Esophagus muscularis mucosa (tissue), 4 donors: ENCODE measurements around the gene DRC7. TPM values are rescaled to one million over a fixed set of nuclear protein-coding genes. Genes with fewer than 3 reads are reported as not detected.

Experiments
- DNase-seq: peaks from one replicate; pipeline ENCODE4 v3.0.0-alpha.2; 2017; ENCODE audit errors: extremely low spot score
- H3K27ac ChIP-seq, 4 donors: fragments of 200-600 bp; sonication (generic); replicated peaks in 1 of 4; 1 replicate in 3 of 4; 2 replicates in 1 of 4; pipeline ENCODE4 v1.5.1; 2016 to 2019; ENCODE audit warnings: mild to moderate bottlenecking in 1 of 4
- H3K27me3 ChIP-seq, 4 donors: fragments of 200-600 bp; sonication (generic); one replicate each; pipeline versions ENCODE4 v1.5.1 to v1.6.0; 2016 to 2019
- H3K36me3 ChIP-seq, 4 donors: fragments of 200-600 bp; sonication (generic); one replicate each; pipeline ENCODE4 v1.5.1; 2016 to 2019
- H3K4me1 ChIP-seq, 4 donors: fragments of 200-600 bp; sonication (generic); one replicate each; pipeline ENCODE4 v1.5.1; 2016 to 2019
- H3K4me3 ChIP-seq, 4 donors: fragments of 200-600 bp; sonication (generic); 1 replicate in 2 of 4; 2 replicates in 2 of 4; pipeline ENCODE4 v1.5.1; 2016 to 2019; ENCODE audit warnings: mild to moderate bottlenecking in 4 of 4, moderate library complexity in 1 of 4
- H3K9me3 ChIP-seq, 4 donors: fragments of 200-600 bp; sonication (generic); 1 replicate in 3 of 4; 2 replicates in 1 of 4; pipeline ENCODE4 v1.5.1; 2016 to 2019
- EP300 ChIP-seq: sonication (generic); formaldehyde crosslinking; IDR thresholded peaks from one replicate; pipeline ENCODE4 v1.6.1; 2017; ENCODE audit warnings: antibody characterized with exemption
- POLR2A ChIP-seq: fragments of 450-650 bp; IDR thresholded peaks from one replicate; pipeline ENCODE4 v1.6.1; 2017; ENCODE audit warnings: antibody characterized with exemption, moderate library complexity, mild to moderate bottlenecking, low read depth
- POLR2AphosphoS5 ChIP-seq, 2 donors: sonication (generic); formaldehyde crosslinking; IDR thresholded peaks; one replicate each; pipeline ENCODE4 v1.6.1; 2017; ENCODE audit warnings: antibody characterized with exemption in 2 of 2
- WGBS: methylation state at CpG from one replicate; pipeline ENCODE4 v1.1.5; 2018; 5-methylcytosine and 5-hydroxymethylcytosine counted together
- intact Hi-C: fragments of 100-400 bp; cut with DNase I; formaldehyde crosslinking; loops from one replicate; pipeline ENCODE4 v1.15.1; 2023
- total RNA-seq, 4 donors: library from RNA; depleted of rRNA; stranded (reverse); fragments of >200 nt; gene quantifications; one replicate each; pipeline versions ENCODE4 v1.1.0 to v1.2.1, GENCODE V29; 2016
- TF ChIP-seq, protein P1 (sequence below), 3 experiments: fragments of 200-600 bp in 2 of 3; fragments of 450-650 bp in 1 of 3; sonication (generic) in 2 of 3; IDR thresholded peaks; one replicate each; pipeline ENCODE4 v1.5.1; 2017 to 2019; ENCODE audit warnings: antibody characterized with exemption in 3 of 3, mild to moderate bottlenecking in 2 of 3, moderate library complexity in 1 of 3

Gene DRC7
- total RNA-seq, 4 donors from 2014 or later, result under 0.01 to 0.17 TPM; not detected in 2

DNA sequence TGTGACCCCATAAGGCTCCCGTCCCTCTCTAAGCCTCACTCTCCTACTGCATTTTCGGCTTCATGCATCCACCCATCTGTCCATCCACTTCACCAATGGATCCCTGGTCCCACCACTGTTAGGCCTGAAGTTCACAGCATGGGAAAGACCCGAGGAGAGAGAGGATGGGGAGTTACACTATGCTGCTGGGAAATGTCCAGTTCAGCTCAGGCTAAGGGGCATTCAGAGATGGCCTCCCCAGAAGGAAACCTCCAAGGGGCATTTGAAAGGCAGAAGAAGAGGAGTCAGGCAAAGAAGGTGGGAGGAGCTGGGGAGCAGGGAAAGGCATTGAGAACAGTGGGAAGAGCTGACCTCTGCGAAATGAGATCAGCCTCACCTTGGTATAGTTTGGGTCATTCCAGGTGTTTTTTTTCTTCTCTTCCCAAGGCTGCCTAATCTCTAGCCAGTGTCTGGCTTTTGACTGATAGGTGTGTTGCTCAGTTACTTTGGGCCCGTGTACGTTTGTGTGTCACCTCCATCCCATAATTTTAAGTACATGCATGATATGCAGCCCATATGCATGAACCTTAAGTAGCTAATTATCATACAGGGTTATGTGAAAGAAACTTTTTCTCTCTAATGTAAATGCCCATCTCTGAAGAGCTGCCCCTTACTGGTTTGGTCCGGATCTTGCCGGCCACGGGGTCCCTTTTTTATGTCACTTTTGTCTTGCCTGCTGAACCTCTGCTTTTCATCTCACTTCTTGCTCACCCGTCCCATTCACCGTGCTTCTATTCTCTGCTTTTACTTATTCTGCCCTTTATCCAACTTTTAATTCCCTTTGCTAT lies 11.6 kb upstream of the DRC7 start:
- WGBS, result 80% methylated on average over 11 of the region's 11 CpGs
- TF ChIP-seq POLR2AphosphoS5 (IDR thresholded peaks at IDR 0.05), result no peak
- peaks cover 0 to 16% (median 0%) of the 10 kb centered on the region in 4 donors for H3K27me3 ChIP-seq
- intact Hi-C loops, result no loop called here
- no peaks in the 10 kb centered on the region for H3K36me3 ChIP-seq
- no peak for DNase-seq
- H3K27ac ChIP-seq, result no peak overlapping the region
- no peaks in the 10 kb centered on the region for H3K9me3 ChIP-seq
- no peak overlapping the region for H3K4me3 ChIP-seq
- no peaks in the 10 kb centered on the region for H3K4me1 ChIP-seq

DNA sequence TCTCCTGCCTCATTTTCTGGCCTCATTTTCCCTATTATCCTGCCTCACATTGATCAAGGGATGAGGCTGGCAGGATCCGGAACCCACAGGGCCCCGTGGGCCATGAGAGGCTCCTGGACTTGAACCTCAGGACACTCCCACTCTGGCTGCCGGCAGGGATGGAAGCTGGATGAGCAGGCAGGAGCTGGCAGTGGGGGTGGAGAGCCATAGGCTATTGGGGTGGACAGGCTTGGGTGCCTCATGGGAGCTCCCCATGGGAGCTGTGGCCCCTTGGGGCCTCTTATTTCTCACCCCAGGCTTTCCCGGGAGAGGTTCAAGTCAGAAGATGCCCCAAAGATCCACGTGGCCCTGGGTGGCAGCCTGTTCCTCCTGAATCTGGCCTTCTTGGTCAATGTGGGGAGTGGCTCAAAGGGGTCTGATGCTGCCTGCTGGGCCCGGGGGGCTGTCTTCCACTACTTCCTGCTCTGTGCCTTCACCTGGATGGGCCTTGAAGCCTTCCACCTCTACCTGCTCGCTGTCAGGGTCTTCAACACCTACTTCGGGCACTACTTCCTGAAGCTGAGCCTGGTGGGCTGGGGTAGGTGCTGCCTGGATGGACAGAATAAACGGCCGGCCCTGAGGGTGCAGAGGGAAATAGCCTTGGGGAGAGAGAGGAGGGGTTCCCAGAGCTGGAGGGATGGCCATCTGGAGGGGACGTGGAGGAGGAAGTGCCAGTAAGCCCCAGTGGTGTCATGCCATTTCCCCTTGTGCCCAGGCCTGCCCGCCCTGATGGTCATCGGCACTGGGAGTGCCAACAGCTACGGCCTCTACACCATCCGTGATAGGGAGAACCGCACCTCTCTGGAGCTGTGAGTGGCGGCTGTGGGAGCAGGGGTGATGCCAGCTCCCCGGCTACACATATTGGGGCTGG lies 10.7 kb upstream of the DRC7 start:
- Histone ChIP-seq H3K27me3 (peaks cover 0 to 23% (median 0%) of the 10 kb centered on the region in 4 donors), H3K4me3 (no peak overlapping the region), H3K4me1 (no peaks in the 10 kb centered on the region), H3K9me3 (no peaks in the 10 kb centered on the region), H3K36me3 (no peaks in the 10 kb centered on the region), H3K27ac (no peak overlapping the region)
- DNase-seq, result no peak
- intact Hi-C loops, result no loop called here
- TF ChIP-seq, protein P1, sequence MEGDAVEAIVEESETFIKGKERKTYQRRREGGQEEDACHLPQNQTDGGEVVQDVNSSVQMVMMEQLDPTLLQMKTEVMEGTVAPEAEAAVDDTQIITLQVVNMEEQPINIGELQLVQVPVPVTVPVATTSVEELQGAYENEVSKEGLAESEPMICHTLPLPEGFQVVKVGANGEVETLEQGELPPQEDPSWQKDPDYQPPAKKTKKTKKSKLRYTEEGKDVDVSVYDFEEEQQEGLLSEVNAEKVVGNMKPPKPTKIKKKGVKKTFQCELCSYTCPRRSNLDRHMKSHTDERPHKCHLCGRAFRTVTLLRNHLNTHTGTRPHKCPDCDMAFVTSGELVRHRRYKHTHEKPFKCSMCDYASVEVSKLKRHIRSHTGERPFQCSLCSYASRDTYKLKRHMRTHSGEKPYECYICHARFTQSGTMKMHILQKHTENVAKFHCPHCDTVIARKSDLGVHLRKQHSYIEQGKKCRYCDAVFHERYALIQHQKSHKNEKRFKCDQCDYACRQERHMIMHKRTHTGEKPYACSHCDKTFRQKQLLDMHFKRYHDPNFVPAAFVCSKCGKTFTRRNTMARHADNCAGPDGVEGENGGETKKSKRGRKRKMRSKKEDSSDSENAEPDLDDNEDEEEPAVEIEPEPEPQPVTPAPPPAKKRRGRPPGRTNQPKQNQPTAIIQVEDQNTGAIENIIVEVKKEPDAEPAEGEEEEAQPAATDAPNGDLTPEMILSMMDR (IDR thresholded peaks at IDR 0.05), result no peak
- TF ChIP-seq EP300 (no peak), POLR2A (no peak), POLR2AphosphoS5 (IDR thresholded peaks at IDR 0.05) (no peak)
- WGBS, result 78% methylated on average over 15 of the region's 18 CpGs

DNA sequence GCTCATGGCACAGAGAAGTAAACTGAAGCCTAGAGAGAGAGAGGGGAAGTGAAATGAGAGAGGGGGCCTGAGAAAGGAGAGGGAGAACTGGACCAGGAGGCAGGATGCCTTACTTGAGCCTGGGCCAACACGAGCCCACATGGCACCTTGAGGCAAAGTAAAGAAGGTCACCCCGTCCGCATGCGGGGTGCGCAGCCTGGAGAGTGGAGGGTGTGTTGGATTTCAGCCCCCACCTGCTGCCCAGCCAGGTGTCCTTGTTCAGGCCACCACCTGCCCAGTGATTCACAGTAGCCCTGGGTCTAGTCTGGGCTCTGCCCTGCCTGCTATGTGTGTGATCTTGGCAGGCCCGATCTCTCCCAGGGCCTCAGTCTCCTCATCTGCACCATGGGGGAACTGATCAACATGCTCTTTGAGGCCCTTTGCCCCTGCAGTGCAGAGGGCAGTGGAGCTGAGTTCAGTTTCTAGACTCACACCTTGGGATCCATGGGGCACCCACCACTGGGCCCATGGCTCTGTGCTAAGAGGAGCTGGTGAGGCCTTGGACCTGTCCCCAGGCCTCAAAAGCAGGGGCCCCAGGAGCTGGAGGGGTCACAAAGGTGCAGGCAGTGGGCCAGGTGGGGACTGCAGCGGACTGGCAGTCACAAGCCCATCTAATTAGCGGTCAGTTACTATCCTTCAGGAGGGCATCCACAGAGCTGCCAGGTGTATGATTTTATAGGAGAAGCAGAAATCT lies 9.8 kb upstream of the DRC7 start:
- 87% methylated on average over 7 of the region's 8 CpGs for WGBS
- Histone ChIP-seq H3K4me1 (peaks cover 0 to 2% (median 0%) of the 10 kb centered on the region in 4 donors), H3K27me3 (peaks cover 0 to 32% (median 0%) of the 10 kb centered on the region in 4 donors), H3K9me3 (no peaks in the 10 kb centered on the region), H3K4me3 (no peak overlapping the region), H3K27ac (no peak overlapping the region), H3K36me3 (no peaks in the 10 kb centered on the region)
- DNase-seq, result no peak
- TF ChIP-seq, protein P1 (IDR thresholded peaks at IDR 0.05), result no peak
- TF ChIP-seq POLR2A (no peak), POLR2AphosphoS5 (IDR thresholded peaks at IDR 0.05) (no peak), EP300 (no peak)
- intact Hi-C loops, result no loop called here

DNA sequence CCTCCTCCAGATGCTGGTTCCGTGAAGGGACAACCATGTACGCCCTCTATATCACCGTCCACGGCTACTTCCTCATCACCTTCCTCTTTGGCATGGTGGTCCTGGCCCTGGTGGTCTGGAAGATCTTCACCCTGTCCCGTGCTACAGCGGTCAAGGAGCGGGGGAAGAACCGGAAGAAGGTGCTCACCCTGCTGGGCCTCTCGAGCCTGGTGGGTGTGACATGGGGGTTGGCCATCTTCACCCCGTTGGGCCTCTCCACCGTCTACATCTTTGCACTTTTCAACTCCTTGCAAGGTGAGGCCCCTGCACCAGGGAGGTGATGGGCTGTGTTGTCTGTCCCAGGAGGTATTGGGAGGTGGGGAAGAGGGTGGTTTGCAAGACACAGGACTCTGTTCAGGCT lies 9.0 kb upstream of the DRC7 start:
- H3K27ac ChIP-seq, result no peak overlapping the region
- H3K9me3 ChIP-seq, result no peaks in the 10 kb centered on the region
- intact Hi-C loops, result no loop called here
- 84% methylated on average over 11 of the region's 11 CpGs for WGBS
- DNase-seq, result no peak
- H3K36me3 ChIP-seq, result no peaks in the 10 kb centered on the region
- no peak overlapping the region for H3K4me3 ChIP-seq
- H3K27me3 ChIP-seq, result peaks cover 0 to 35% (median 0%) of the 10 kb centered on the region in 4 donors
- H3K4me1 ChIP-seq, result peaks cover 0 to 3% (median 0%) of the 10 kb centered on the region in 4 donors
- no peak for TF ChIP-seq EP300
- TF ChIP-seq, protein P1 (IDR thresholded peaks at IDR 0.05), result no peak
- no peak for TF ChIP-seq POLR2AphosphoS5 (IDR thresholded peaks at IDR 0.05)
